HG02840 (cell line): ENCODE measurements around the gene HTRA3.

ENCODE experiments used
- ATAC-seq: cut with Tn5 transposase; IDR thresholded peaks from one replicate; pipeline ENCODE4 v1.9.1; 2021; ENCODE audit warnings: mild to moderate bottlenecking, moderate library complexity, moderate number of reproducible peaks; ENCODE audit not compliant: unreplicated experiment, low FRiP score

Gene HTRA3

DNA sequence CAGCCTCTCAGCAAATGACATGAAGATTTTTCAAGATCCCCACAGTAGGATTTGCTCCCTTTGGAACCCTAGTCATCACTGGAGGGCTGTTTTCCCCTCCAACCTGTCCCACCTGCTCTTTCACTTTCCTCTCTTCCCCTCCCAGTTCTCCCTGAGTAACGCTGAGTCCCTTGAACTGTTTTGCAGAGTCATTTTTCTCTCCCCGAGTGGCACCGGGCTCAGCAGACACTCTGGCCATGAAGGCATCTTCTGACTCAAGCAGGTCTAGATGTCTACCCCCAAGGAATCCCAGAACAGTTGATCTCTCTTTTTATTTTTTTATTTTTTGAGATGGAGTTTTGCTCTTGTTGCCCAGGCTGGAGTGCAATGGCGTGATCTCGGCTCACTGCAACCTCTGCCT is 52.2 kb downstream of the HTRA3 start:
- ATAC-seq: no peak

DNA sequence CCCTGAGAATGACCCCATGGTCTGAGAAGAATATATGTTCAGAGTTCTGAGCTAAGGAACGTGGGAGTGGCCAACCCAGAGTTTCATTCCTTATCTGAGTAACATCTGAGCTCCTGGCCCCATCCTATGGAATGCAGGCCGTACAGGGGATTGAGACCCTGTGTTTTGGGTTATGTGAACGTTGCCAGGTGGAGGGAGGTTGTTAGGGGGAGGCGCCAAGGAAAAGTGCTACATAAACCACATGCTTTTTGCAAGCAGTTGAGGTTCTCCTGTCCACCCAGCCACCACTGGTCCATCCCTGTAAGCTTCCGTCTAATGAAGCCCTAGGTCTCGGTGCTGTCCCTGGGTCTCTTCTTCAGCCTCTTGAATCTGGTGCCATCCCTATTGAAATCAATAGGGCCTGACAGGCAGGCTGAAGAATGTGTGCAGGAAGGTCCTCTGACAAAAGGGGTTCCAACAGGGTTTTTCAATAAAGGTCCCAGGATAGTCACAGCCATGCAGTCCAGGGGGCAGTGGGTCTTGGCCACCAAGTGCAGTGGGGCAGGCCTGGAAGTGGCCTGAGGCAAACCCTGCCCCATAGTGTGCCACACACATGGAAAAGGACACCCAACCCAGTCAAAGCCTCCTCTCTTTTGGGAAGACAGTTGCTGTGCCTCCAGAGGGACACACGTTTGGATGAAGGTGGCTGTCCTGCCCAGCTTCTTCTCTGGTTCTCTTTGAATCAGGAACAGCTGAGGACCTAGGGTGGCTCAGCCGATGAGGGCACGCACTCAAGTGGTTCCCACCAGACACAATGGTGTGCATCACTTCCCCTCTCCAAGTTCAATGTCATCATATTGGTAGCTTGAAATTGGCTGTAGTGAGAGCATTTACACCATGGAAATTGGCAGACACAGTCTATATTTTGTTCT is 53.5 kb downstream of the HTRA3 start:
- no peak for ATAC-seq

DNA sequence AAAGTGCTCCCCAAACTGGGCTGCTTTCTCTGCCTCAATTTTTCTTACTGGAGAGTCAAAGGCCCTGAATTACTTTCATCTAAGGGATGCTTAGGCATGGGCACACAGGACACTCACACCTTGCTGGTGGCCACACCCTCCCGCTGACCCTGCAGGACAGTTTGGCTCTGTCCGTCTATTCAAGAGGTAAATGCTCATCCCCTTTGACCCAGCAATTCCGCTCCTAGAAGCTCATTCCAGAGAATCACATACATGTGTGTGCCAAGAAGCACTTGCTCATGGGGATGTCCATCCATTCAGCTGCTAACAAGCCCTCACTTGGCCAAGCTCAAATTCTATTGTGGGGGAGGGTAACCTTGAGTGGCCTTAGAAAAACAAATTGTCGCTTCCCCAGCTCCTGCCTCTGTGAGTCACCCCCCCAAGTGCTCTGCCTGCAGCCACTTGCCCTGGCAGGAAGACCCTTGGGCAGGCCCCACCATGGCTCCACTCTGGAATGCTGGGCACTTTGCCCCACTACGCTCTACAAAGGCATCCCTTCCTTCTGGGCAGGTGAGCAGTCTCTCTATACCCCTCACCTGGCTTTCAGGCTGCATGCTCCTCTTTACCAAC is 54.5 kb downstream of the HTRA3 start:
- ATAC-seq: no peak

DNA sequence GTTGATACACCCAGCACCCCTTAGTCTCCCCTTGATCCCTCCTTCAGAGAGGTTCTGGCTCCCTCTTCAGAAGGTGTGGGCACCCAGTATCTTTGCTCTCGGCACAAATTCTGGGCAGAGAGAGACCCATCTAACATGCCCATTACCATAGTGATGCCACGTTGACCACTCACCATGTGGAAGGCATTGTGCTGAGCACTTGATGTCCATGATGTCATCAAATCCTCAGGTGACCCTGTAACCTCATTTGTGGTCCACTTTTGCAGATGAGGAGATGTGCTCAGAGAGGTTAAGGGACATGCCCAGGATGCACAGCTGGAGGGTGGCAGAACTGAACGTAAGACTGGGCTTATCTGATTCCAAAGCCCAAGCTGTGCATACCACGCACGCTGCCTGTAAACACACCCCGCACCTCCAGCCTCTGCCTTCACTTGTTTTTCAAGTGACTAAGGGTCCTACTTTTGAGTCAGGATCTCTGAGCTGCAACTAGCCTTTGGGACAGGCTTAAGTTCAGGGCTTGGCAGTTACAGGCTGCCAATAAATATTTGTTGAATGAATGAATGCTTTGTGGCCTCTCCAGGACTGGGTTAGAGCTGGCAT is 55.2 kb downstream of the HTRA3 start:
- no peak for ATAC-seq

DNA sequence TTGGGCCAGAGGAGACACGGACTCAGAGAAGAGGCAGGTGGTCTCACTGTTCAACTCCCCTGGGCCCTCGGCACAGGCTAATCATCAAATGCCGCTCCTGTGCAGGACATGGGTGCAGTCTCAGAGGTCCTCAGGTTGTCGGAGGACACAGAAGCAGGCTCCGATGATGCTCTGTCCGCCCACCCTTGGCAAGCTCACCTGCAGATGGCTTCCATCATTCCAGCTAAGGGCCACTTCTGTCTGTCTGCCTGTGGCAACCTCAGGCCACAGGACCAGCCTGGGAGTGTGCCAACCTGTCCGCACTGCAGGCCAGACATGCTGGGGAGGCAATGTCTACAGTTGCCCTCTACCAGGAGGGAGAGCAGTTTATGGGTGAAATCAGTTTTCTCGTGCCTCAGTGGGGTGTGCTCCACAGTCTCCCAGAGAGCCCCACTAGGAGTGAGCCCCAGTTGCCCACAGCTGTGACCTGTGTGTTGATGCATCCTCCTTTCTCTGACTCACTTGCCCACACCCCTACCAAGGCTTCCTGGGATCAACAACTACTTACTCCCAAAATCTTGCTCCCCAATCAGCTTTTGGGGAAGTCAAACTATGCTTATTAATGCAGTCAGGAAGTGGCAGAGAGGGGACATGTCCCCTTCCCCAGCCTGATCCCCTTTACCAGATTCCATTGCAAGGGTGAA is 55.9 kb downstream of the HTRA3 start:
- no peak for ATAC-seq

DNA sequence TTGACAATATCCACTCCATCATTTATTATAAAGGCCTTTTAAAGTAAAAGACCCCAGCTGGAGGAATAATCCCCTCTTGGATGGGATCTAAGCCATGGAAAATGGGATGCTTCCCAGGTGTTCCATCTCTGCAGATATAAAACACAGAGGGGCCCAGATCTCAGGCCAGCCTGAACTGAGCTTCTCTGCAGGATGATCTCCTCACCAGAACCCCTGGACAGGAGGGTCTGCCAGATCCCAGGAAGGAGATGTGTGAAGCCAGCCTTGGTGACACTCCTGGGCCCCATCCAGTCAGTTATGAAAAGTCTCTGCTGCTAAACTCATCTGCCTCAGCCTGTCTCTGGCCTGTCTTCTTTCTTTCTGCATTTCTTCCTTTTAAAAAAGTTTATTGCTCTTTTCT is 56.7 kb downstream of the HTRA3 start:
- ATAC-seq: no peak

DNA sequence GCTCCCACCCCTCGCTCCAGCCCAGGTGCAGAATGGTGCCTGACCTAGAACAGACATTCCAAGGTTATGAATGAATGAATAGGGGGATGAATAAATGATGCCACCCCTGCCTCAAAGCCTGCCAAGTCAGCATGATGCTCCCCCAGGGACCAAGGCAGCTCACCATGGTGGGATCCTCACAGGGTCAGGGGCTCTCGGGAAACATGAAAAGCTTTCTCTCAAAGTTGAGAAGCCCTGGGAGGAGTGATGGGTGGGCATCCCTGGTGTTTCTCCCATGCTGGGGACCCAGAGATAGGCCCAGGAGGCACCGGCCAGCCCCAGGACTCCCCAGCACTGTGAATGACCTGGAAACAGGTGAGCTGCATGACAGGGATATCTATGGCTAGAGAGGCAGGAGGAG is 58.9 kb downstream of the HTRA3 start:
- no peak for ATAC-seq

DNA sequence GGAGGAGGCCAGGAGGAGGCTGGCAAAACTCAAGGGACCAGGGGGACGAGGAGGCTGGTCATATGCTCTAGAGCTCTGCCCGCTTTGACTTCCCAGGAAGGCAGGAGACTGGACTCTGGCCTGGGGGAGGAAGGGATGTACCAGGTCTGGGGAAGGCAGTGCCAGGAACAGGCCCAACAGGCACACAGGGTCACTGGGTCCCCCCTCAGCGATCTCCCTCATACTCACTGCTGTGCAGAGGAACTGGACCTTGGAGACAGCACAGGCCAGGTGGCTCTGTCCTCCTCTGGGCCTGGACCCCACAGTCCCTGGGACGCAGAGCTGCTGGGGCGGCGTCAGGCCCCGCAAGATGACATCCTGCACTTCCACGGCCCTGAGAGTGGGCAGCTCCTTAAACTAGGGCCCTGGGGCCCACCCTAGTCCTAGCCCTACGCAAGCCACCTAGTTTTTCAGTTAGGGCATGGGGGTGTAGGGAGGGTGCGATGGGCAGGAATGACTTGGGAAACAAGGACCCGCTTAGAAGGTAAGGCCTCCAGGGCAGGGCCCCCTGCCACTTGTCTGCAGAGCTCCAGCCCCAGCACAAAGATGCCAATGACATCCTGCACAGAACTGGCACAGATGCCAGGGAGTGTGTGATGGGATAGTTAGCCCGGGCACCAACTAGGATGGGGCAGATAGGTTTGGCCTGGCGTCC is 59.5 kb downstream of the HTRA3 start:
- ATAC-seq: no peak

DNA sequence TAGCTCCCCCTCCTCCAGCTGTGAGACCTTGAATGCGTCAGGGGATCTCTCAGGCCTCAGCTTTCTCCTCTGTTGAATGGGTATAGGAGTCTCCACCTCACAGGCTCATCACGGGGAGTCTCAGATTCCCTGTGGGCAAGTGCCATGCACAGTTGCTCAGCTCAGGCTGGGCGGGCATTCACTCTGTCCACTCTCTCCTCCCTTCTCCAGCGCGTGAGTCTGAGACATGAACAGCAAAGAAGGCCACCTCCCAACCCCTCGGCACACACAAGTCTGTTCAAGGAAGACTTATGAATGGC is 60.0 kb downstream of the HTRA3 start:
- ATAC-seq: no peak

DNA sequence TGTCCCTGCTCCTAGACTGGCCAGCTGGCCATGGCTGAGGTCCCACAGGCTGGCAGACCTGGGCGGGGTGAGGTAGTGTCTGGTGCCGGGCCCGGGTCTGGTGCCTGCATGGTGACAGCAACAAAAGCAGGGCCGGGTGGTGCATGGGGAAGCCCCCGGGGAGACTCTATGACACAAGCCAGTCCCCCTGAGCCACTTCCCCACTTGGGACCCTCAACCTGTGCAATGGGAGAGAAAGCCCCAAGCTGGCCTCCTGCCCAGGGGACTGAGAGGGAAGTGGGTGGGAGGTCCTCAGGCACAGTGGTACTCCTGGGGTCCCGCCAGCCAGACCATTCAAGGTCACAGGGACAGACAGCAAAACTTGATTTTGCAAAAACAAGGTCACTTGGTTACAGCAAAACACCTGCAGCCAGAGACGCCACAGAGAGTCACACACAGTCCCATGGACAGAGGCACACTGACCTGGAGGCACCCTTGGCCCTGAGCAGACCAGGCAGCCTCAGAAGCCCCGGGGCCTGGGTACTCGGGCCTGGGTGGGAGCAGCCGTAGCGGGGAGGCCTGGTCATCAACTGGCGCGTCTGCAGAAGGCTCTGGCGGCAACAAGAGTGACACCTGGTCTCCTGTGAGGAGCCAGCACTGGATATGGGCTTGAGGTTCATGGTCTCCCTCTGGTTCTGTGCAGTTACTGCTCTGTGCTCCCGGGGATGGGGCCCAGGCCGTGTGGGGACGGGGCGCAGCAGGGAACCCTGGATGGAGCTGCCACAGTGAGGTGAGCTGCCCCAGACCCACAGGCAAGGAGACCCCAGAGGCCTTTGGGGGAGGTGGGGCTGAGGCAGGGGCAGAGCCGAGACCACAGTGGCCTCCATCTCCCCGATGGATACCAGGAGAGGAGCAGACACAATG is 60.6 kb downstream of the HTRA3 start:
- no peak for ATAC-seq

DNA sequence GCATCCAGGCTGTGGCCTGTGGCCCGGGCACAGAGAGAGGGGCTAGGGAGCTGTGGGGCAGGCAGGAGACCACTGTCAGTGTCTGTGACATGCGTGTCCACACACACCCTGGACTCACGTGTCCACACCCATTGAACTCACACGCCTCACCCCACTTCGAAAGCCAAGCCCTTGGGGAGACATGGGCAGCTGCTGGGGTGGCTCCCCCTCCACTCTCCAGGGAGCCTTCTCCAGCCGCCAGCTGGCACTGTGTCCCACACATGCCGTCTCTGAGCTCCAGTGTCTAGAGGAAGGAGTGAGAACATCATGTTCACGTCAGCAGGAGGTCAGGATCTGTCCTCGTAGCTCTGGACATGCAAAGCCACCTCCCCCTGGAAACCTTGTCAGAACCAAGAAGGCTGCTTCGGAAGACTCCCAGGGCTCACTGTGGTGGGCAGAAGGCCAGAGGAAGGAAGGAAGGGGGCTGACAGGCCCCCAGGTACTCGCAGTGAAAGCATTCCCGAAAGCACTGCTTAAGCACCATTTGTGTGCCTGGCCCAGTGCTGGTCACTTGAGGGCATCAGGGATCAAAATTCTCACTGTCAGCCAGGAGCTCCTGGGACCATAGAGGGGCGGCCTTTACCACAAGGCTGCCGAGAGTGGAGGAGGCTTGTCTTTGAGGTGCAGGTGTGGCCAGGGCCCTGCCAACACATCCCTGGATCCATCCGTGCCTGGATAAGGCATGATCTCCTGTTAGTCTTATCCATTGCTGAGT is 61.4 kb downstream of the HTRA3 start:
- no peak for ATAC-seq

DNA sequence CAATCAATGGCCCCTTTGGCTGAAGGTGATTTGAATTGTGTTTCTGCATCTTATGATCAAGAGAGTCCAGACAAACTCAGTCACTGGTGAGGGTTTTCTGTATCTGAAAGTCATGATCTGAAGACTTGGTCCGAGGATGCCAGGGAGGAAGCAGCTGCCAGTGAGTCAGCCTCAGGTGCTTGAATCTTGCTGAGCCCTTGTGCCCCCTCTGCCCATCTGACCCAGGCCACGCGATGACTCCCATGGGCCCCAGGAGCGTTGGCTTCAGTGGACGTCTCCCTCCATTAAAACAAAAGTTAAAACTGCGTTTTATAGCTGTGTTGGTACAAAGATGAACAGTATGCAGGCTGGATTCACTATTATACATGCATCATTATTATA is 62.0 kb downstream of the HTRA3 start:
- ATAC-seq: no peak

DNA sequence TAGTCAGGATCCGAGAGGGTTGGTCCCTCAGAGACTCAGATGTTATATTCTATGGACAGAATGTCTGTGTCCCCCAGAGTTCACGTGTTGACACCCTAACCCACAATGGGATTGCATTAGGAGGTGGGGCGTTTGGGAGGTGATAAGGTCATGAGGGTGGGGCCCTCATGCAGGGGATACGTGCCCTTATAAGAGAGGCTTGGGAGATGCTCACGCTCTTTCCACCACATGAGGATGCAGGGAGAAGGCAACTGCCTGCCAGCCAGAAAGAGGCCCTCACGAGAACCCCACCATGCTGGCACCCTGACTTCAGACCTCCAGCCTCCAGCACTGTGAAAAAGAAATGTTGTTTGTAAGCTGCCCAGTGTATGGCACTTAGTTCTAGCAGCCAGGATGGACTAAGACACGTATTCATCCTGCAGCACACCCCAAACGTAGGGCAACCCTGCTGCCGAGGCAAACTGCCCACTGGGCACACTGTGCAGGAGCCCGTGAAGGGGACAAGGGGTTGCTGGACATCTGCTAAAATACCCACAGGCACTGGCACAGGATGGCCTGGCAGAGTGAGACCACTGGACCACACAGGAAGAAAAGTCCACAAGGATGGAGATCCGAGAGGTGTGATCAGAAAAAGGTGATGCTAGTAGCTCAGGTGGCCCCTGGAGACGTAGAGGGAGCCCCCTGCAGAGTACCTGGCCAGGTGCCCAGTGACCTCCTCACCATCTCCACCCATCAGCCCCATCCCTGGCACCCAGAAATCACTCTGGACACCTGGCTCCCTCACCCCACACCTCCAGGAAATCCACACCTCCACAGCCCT is 62.7 kb downstream of the HTRA3 start:
- ATAC-seq: no peak

DNA sequence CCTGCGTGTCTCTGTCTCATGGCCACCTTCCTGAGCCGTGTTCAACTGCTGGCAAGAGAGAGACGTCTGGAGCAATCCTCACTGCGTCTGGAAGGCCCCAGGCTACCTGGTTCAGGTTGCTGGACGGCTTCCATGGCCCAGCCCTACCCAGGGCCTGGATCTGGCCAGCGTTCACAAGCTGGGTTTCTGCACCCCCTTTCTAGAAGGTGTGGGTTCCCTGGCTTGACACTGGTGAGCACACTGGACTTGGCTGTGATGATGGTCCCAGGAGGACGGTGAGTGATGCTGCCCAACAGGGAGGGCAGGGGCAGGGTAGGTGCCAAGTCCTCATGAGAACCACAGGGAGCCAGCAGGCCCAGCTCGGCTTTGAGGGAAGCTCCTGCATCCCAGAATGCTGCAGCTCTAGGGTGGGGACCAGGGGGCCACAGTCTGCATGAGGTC is 63.4 kb downstream of the HTRA3 start:
- ATAC-seq: no peak

DNA sequence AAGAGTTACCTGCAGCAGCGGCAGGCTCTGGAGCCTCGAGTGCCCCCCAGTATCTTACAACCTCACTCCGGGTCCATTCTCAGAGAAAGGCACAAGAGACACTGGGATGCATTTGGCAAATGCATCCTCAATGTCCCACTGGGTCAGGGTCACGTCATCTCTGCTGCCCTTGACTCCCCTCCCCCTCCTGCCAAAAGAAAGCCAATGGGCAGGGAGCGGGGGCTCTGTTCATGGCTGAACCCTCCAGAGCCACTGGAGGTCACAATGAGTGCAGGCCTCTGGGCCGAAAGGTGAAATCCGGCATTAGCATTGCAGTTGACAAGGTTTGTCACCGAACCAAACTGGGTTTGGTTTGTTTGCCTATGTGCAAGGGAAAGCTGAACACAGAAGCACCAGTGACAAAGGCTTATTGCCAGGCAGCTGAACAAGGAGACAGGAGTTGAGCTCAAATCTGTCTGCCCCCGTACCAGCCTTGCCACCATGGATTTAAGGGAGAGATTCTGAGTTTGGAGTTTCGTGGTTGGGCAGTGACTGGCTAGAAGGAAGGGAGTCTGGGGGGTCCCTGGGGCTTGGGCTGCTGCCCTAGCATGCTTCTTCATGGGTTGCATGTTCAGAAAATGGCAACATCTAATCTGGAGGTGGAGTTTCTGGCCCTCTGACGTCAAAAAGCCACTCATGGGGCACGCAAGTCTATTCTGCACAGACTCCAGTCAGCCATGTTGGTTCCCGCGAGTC is 64.3 kb downstream of the HTRA3 start:
- ATAC-seq: no peak

DNA sequence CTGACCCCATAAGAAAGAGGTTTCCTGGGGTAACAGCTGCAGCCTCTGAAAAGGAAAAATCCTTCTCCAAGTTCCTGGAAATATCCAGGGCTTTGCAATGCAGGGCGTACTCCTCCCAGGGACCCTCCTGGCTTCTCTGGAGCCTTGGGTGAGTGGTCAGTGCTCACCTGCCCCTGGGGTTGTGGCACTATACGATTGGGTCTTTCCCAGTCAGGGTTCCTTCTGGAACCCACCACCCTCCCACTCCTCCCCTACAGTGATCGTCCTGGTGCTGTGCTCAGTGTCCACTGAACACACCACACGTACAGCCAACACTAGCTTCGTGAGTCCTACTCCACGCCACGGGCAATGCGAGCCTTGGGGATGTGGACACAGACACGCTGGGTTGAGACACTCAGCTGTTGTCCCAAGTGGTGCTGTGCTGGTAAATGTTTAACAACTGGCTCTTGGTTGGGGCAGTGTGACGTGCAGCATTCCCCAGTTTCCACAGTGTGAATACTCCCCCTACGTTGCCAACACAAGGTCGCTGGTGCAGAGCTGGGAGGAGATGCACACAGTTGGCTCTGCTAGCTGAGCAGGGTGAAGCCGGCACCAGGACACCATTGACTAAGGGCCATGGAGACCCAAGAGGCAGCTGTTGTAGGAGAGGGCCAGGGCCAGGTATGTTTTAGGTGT is 65.4 kb downstream of the HTRA3 start:
- ATAC-seq: no peak

DNA sequence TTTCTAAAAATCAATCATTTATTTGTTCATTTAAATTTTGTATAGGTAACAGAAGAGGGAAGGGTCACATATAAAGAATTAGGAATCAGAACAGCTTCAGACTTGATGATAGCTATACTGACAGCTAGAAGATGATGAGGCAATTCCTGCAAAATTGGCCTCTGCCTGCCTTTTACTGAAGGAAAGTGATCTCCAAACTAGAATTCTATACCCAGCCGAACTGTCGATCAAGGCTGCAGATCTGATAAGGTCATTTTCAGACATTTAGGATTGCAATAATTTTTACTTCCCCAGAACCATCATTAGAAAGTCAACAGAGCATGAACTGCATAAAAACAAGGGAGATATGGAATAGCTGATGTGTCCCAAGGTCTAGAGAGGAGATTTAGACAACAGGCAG is 66.3 kb downstream of the HTRA3 start:
- ATAC-seq: no peak
